Measurements from ENCODE around the gene EXOC2. TPM values are rescaled to one million over a fixed set of nuclear protein-coding genes. Genes with fewer than 3 reads are reported as not detected.

Gene EXOC2
- total RNA-seq, 1 donor from 2014 or later: 44.4 TPM

GRCh38 chr6:473768-474452 lies 219.0 kb downstream of the EXOC2 start:
- FAIRE-seq (no peak), DNase-seq (ENCODE audit: low read depth) (no peak)
- H3K27ac ChIP-seq (ENCODE audit: low read depth, low read length): no peak overlapping the region
- no peak overlapping the region for H2AFZ ChIP-seq (ENCODE audit: low read depth, low read length)
- Mint-ChIP-seq H3K4me3 (ENCODE audit: unreplicated experiment) (no peak overlapping the region), H3K27me3 (ENCODE audit: low read depth, unreplicated experiment) (peaks cover 14% of the 10 kb centered on the region), H3K27ac (ENCODE audit: unreplicated experiment) (no peak overlapping the region), H3K36me3 (ENCODE audit: low read depth, unreplicated experiment) (peaks cover 2% of the 10 kb centered on the region), H3K9me3 (ENCODE audit: unreplicated experiment) (no peaks in the 10 kb centered on the region), H3K4me1 (ENCODE audit: low read depth, unreplicated experiment) (peaks cover 12% of the 10 kb centered on the region)
- H3K36me3 ChIP-seq (ENCODE audit: insufficient read depth, low read length): no peaks in the 10 kb centered on the region
- H3K4me2 ChIP-seq (ENCODE audit: low read length): no peak overlapping the region
- H3K4me1 ChIP-seq (ENCODE audit: insufficient read depth, low read length): no peaks in the 10 kb centered on the region
- TF ChIP-seq, protein P1, sequence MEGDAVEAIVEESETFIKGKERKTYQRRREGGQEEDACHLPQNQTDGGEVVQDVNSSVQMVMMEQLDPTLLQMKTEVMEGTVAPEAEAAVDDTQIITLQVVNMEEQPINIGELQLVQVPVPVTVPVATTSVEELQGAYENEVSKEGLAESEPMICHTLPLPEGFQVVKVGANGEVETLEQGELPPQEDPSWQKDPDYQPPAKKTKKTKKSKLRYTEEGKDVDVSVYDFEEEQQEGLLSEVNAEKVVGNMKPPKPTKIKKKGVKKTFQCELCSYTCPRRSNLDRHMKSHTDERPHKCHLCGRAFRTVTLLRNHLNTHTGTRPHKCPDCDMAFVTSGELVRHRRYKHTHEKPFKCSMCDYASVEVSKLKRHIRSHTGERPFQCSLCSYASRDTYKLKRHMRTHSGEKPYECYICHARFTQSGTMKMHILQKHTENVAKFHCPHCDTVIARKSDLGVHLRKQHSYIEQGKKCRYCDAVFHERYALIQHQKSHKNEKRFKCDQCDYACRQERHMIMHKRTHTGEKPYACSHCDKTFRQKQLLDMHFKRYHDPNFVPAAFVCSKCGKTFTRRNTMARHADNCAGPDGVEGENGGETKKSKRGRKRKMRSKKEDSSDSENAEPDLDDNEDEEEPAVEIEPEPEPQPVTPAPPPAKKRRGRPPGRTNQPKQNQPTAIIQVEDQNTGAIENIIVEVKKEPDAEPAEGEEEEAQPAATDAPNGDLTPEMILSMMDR (IDR thresholded peaks at IDR 0.05; ENCODE audit: insufficient read depth, low read depth, low read length): no peak
- TF ChIP-seq EZH2 (IDR thresholded peaks at IDR 0.05; ENCODE audit: insufficient read depth, low read length): no peak
- no peaks in the 10 kb centered on the region for H3K9me3 ChIP-seq (ENCODE audit: insufficient read depth, low read depth, low read length)
- H3K9ac ChIP-seq (ENCODE audit: low read length): no peak overlapping the region
- H4K20me1 ChIP-seq (ENCODE audit: insufficient read depth, low read length): no peaks in the 10 kb centered on the region
- H3K79me2 ChIP-seq (ENCODE audit: insufficient read depth, low read length): no peaks in the 10 kb centered on the region
- H3K4me3 ChIP-seq (ENCODE audit: insufficient read depth, low read depth, low read length): no peak overlapping the region
- no peaks in the 10 kb centered on the region for H3K27me3 ChIP-seq (ENCODE audit: insufficient read depth, low read length)

GRCh38 chr6:473356-473755 lies 219.6 kb downstream of the EXOC2 start:
- no peak overlapping the region for H2AFZ ChIP-seq (ENCODE audit: low read depth, low read length)
- H3K36me3 Mint-ChIP-seq (ENCODE audit: low read depth, unreplicated experiment): peaks cover 2% of the 10 kb centered on the region
- DNase-seq (ENCODE audit: low read depth) (no peak), FAIRE-seq (no peak)
- H3K4me3 ChIP-seq (ENCODE audit: insufficient read depth, low read depth, low read length): no peak overlapping the region
- no peak overlapping the region for H3K27ac ChIP-seq (ENCODE audit: low read depth, low read length)
- H3K27me3 Mint-ChIP-seq (ENCODE audit: low read depth, unreplicated experiment): peaks cover 18% of the 10 kb centered on the region
- no peaks in the 10 kb centered on the region for H3K9me3 ChIP-seq (ENCODE audit: insufficient read depth, low read depth, low read length)
- no peak overlapping the region for H3K27ac Mint-ChIP-seq (ENCODE audit: unreplicated experiment)
- H3K9me3 Mint-ChIP-seq (ENCODE audit: unreplicated experiment): no peaks in the 10 kb centered on the region
- no peaks in the 10 kb centered on the region for H3K27me3 ChIP-seq (ENCODE audit: insufficient read depth, low read length)
- H3K36me3 ChIP-seq (ENCODE audit: insufficient read depth, low read length): no peaks in the 10 kb centered on the region
- no peak overlapping the region for H3K9ac ChIP-seq (ENCODE audit: low read length)
- peaks cover 12% of the 10 kb centered on the region for H3K4me1 Mint-ChIP-seq (ENCODE audit: low read depth, unreplicated experiment)
- no peaks in the 10 kb centered on the region for H4K20me1 ChIP-seq (ENCODE audit: insufficient read depth, low read length)
- no peak for TF ChIP-seq EZH2 (IDR thresholded peaks at IDR 0.05; ENCODE audit: insufficient read depth, low read length)
- TF ChIP-seq, protein P1 (IDR thresholded peaks at IDR 0.05; ENCODE audit: insufficient read depth, low read depth, low read length): no peak
- no peaks in the 10 kb centered on the region for H3K4me1 ChIP-seq (ENCODE audit: insufficient read depth, low read length)
- H3K79me2 ChIP-seq (ENCODE audit: insufficient read depth, low read length): no peaks in the 10 kb centered on the region
- no peak overlapping the region for H3K4me3 Mint-ChIP-seq (ENCODE audit: unreplicated experiment)
- H3K4me2 ChIP-seq (ENCODE audit: low read length): no peak overlapping the region

DNA sequence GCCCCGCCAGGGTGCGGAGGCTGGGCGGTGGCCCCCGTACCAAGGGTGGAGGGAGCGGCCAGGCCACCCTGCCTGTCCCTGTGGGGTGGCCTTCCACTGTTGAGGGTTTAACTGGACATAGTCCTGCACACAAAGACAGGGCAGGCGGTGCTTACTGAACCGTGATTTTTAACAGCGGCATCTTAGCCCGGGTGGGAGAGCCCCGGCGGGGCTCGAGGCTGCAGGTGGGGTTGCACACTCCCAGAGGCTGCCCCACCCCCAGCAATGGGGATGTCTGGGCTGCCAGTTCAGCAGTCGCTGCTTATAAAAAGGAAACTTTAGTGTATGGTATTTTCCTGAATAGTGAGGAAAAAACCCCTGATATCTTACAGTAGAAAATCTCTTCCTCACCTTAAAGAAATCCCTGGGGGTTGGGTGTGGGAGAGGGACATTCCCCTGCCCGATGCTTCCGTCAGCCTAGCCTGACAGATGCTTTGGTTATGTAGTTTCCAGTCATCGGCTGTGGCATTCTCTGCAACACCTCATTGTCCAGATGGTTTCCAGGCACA lies 222.0 kb downstream of the EXOC2 start:
- DNase-seq (ENCODE audit: low read depth) (no peak), FAIRE-seq (no peak)
- peaks cover 36% of the 10 kb centered on the region for H3K27me3 Mint-ChIP-seq (ENCODE audit: low read depth, unreplicated experiment)
- H3K4me3 ChIP-seq (ENCODE audit: insufficient read depth, low read depth, low read length): no peak overlapping the region
- H2AFZ ChIP-seq (ENCODE audit: low read depth, low read length): no peak overlapping the region
- H3K79me2 ChIP-seq (ENCODE audit: insufficient read depth, low read length): no peaks in the 10 kb centered on the region
- H3K9ac ChIP-seq (ENCODE audit: low read length): no peak overlapping the region
- no peaks in the 10 kb centered on the region for H3K36me3 ChIP-seq (ENCODE audit: insufficient read depth, low read length)
- no peak overlapping the region for H3K4me2 ChIP-seq (ENCODE audit: low read length)
- H3K4me1 ChIP-seq (ENCODE audit: insufficient read depth, low read length): no peaks in the 10 kb centered on the region
- H3K27ac ChIP-seq (ENCODE audit: low read depth, low read length): no peak overlapping the region
- H3K36me3 Mint-ChIP-seq (ENCODE audit: low read depth, unreplicated experiment): peaks cover 2% of the 10 kb centered on the region
- H3K4me1 Mint-ChIP-seq (ENCODE audit: low read depth, unreplicated experiment): peaks cover 12% of the 10 kb centered on the region
- no peaks in the 10 kb centered on the region for H4K20me1 ChIP-seq (ENCODE audit: insufficient read depth, low read length)
- H3K9me3 ChIP-seq (ENCODE audit: insufficient read depth, low read depth, low read length): no peaks in the 10 kb centered on the region
- no peak overlapping the region for H3K27ac Mint-ChIP-seq (ENCODE audit: unreplicated experiment)
- no peak overlapping the region for H3K4me3 Mint-ChIP-seq (ENCODE audit: unreplicated experiment)
- H3K9me3 Mint-ChIP-seq (ENCODE audit: unreplicated experiment): peaks cover under 1% of the 10 kb centered on the region
- H3K27me3 ChIP-seq (ENCODE audit: insufficient read depth, low read length): no peaks in the 10 kb centered on the region
- TF ChIP-seq, protein P1 (IDR thresholded peaks at IDR 0.05; ENCODE audit: insufficient read depth, low read depth, low read length): no peak
- TF ChIP-seq EZH2 (IDR thresholded peaks at IDR 0.05; ENCODE audit: insufficient read depth, low read length): no peak
